ENCODE data around the gene SPR. TPM values are rescaled to one million over a fixed set of nuclear protein-coding genes. Genes with fewer than 3 reads are reported as not detected.
"Not testable (repeated sequence)": the region's sequence is repeated elsewhere in the genome, so short reads cannot be mapped to it uniquely, and the experiment has no call there.

Gene SPR
- total RNA-seq, 1 experiment from 2014 or later = 37.9 TPM

- no peak for DNase-seq (ENCODE audit: low read depth)
Measured at GRCh38 chr2:72888438-72889202, 1.4 kb downstream of the SPR start.

- no peak for DNase-seq (ENCODE audit: low read depth)
Measured at GRCh38 chr2:72889991-72890390, 2.8 kb downstream of the SPR start.

GRCh38 chr2:72891091-72891818, 4.0 kb downstream of the SPR start:
- DNase-seq (ENCODE audit: low read depth) = no peak

GRCh38 chr2:72892506-72893173, 5.4 kb downstream of the SPR start:
- DNase-seq (ENCODE audit: low read depth) = peak; percentile 64

GRCh38 chr2:72893594-72894319, 6.5 kb downstream of the SPR start:
- DNase-seq (ENCODE audit: low read depth) = peak; percentile 62

GRCh38 chr2:72894514-72894913, 7.3 kb downstream of the SPR start:
- DNase-seq (ENCODE audit: low read depth) = no peak

GRCh38 chr2:72895154-72895553, 7.9 kb downstream of the SPR start:
- DNase-seq (ENCODE audit: low read depth) = no peak

- peak; percentile 26 for DNase-seq (ENCODE audit: low read depth)
Measured at GRCh38 chr2:72895759-72896281, 8.6 kb downstream of the SPR start.

GRCh38 chr2:72896446-72896845, 9.2 kb downstream of the SPR start:
- no peak for DNase-seq (ENCODE audit: low read depth)

GRCh38 chr2:72897785-72898584, 10.8 kb downstream of the SPR start:
- no peak for DNase-seq (ENCODE audit: low read depth)

GRCh38 chr2:72898585-72898906, 11.3 kb downstream of the SPR start:
- no peak for DNase-seq (ENCODE audit: low read depth)

GRCh38 chr2:72900191-72900825, 13.1 kb downstream of the SPR start:
- no peak for DNase-seq (ENCODE audit: low read depth)

GRCh38 chr2:72901426-72901825, 14.2 kb downstream of the SPR start:
- DNase-seq (ENCODE audit: low read depth) = no peak

GRCh38 chr2:72907369-72907768, 20.2 kb downstream of the SPR start:
- DNase-seq (ENCODE audit: low read depth) = not testable (repeated sequence)

GRCh38 chr2:72908741-72909140, 21.5 kb downstream of the SPR start:
- no peak for DNase-seq (ENCODE audit: low read depth)

- no peak for DNase-seq (ENCODE audit: low read depth)
Measured at GRCh38 chr2:72911256-72911655, 24.0 kb downstream of the SPR start.

GRCh38 chr2:72913486-72914205, 26.4 kb downstream of the SPR start:
- DNase-seq (ENCODE audit: low read depth) = no peak

GRCh38 chr2:72914206-72914559, 27.0 kb downstream of the SPR start:
- no peak for DNase-seq (ENCODE audit: low read depth)

- DNase-seq (ENCODE audit: low read depth) = no peak
Measured at GRCh38 chr2:72914589-72915319, 27.5 kb downstream of the SPR start.
